Motor neuron (in vitro differentiated cells): ENCODE data around the gene CAMK1G. TPM values are rescaled to one million over a fixed set of nuclear protein-coding genes. Genes with fewer than 3 reads are reported as not detected.

Experiments
- ATAC-seq, 8 experiments: fragments of 200-7000 bp; cut with Tn5 transposase; replicated peaks in 6 of 8; 2 replicates each; pipeline ENCODE4 v1.8.0; 2021; ENCODE audit warnings: mild to moderate bottlenecking in 8 of 8, moderate library complexity in 8 of 8
- H3K27ac ChIP-seq, 2 donors: fragments of 250-450 bp; sonication (Bioruptor Pico); 2 replicates each; pipeline ENCODE4 v1.9.0; 2021; ENCODE audit warnings: antibody characterized with exemption in 2 of 2, mild to moderate bottlenecking in 2 of 2, moderate library complexity in 1 of 2
- H3K4me1 ChIP-seq, 2 donors: fragments of 250-450 bp; sonication (Bioruptor Pico); replicated peaks in 1 of 2; 2 replicates each; pipeline ENCODE4 v1.6.1; 2021; ENCODE audit warnings: antibody characterized with exemption in 2 of 2, mild to moderate bottlenecking in 2 of 2, moderate library complexity in 1 of 2
- H3K4me3 ChIP-seq, 5 donors: fragments of 250-450 bp; sonication (Bioruptor Pico); 2 replicates each; pipeline ENCODE4 v1.9.0; 2021; ENCODE audit warnings: antibody characterized with exemption in 5 of 5, mild to moderate bottlenecking in 5 of 5, moderate library complexity in 4 of 5
- WGBS, 10 experiments: fragments of 450-650 bp; shearing (Covaris generic); methylation state at CpG; one replicate each; pipeline ENCODE4 v1.0.0; 2022; 5-methylcytosine and 5-hydroxymethylcytosine counted together
- in situ Hi-C, 9 experiments: fragments of 400-800 bp; cut with MboI; loops; one replicate each; pipeline ENCODE4 v1.15.0; 2021; ENCODE audit warnings: low sequenced_read_pairs in 9 of 9, low pct_unique_long_range_greater_than_20kb in 2 of 9; ENCODE audit not compliant: unreplicated experiment in 9 of 9
- total RNA-seq, 8 experiments: library from RNA; unstranded; fragments of 300-600 nt; gene quantifications; 2 replicates each; pipeline versions ENCODE4 v1.2.3 to v1.2.4, GENCODE V29; 2022

The CAMK1G gene
- total RNA-seq, 8 experiments from 2014 or later, result 0.21 to 7.0 (median 4.3) TPM; not detected in 2

DNA sequence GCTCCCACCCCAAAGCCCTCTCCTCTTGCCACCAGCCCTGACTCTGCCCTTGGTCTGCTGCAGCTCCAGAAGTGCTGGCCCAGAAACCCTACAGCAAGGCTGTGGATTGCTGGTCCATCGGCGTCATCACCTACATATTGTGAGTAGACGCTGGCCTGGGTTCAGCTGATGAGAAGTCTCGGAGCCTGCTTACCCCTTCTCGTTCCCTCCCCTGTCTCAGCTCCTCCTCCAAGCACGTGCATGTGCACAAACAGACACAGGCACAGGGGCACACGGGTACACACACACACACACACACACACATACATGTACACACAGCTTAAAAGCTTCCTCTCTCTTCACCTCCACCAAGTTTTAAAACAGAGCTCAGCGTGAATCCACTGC, 24.3 kb downstream of the CAMK1G start:
- no peaks in the 10 kb centered on the region for H3K4me1 ChIP-seq
- in situ Hi-C loops, result no loop called here
- no peak overlapping the region for H3K27ac ChIP-seq
- WGBS, 10 experiments, result 59 to 100% (median 69%) methylated on average over 2 to 6 of the region's 8 CpGs; no CpG with 5 or more reads in 4 of the 10 experiments
- ATAC-seq, result peak in 1 of 8 experiments; percentile 29
- no peak overlapping the region for H3K4me3 ChIP-seq

DNA sequence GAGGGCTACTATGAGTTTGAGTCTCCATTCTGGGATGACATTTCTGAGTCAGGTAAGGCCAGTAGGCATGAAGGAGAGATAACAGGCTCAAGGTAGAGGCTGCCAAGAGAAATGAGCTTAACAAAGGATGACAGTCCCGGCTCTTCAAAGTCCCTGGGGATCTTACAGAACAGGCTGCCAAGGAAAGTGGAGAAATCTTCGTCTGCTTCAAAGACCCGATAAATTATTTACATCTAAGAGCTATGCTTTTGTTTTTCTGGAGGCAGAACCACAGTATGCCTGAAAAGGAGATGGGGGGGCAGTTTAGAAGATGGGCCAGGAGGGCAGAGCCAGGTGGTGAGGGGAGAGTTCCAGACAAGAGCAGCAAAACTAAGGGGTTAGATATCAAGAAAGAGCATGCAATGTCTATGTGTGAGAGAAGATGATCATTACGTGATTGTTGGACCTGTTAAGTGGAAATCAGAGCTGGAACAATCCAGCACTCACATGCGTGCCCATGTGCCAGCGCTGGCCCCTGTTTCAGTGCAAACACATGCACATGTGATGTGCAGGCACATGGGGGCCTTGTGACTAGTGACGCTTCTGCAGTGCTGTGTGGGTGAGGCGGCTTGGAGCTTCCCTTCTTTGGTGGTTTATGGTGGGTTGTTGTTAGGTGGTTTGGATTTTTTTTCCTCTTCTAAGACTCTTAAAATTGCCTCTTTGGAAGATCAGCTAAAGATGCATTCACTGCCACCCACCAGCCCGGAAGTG, 25.7 kb downstream of the CAMK1G start:
- 0 to 98% (median 74%) methylated on average over 1 to 9 of the region's 9 CpGs; no CpG with 5 or more reads in 1 of the 10 experiments for WGBS, 10 experiments
- Histone ChIP-seq H3K4me3 (no peak overlapping the region), H3K4me1 (no peaks in the 10 kb centered on the region), H3K27ac (no peak overlapping the region)
- ATAC-seq, result no peak
- in situ Hi-C loops, result no loop called here

DNA sequence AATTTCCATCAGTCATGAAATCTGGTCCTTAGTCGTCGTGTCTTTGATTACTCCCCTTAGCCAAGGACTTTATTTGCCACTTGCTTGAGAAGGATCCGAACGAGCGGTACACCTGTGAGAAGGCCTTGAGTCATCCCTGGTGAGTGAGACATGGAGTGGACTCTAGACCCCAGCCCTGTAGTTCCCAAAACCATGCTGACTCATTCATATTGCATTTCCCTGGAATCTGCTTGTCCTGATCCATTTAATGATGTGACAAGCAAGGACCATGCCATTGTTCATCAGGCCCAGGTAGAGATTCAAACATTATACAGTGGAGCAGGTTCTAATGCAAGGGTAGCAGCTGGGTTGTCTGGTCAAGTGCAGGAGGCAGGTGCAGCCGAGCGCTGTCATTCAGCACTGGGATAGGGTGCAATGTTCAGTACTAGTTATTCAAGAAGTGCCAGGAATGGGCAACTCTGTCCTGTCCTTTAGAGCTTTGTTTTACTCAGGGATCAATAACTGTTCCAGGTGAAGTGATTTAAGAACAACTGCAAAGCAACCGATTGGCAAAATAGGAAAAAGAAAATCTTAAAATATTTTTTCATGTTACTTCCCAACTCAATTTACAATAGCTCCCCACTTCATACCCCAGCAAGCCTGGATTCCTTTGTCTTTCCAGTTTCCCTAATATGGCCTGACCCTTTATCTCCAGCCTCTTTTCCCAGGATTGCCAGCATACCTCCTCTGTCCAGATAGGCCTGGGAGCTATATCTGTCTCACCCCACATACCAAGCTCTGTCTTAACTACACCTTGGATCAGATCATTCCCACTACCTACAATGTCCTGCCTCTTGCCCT, 26.5 kb downstream of the CAMK1G start:
- WGBS, 10 experiments, result 46 to 100% (median 88%) methylated on average over 1 to 8 of the region's 8 CpGs; no CpG with 5 or more reads in 1 of the 10 experiments
- in situ Hi-C loops, result no loop called here
- ATAC-seq, result no peak
- no peaks in the 10 kb centered on the region for H3K4me1 ChIP-seq
- H3K27ac ChIP-seq, result no peak overlapping the region
- H3K4me3 ChIP-seq, result no peak overlapping the region

DNA sequence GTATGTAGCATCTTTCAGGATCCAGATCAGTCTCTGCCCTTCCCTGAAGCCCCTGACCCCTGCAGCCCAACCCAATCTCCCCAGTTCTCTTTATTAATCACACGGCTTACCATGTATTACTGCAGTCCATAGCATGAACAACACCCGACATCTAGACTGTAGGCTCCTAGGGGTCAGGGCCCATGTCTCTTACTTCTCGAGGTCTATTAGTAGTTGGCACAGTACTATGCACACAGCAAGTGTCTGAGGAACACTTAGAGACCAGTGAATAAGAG, 27.1 kb downstream of the CAMK1G start:
- no peak for ATAC-seq
- 0 to 100% (median 72%) methylated on average over 1 to 3 of the region's 3 CpGs; no CpG with 5 or more reads in 5 of the 10 experiments for WGBS, 10 experiments
- in situ Hi-C loops, result no loop called here
- no peak overlapping the region for H3K27ac ChIP-seq
- no peak overlapping the region for H3K4me3 ChIP-seq
- no peaks in the 10 kb centered on the region for H3K4me1 ChIP-seq

DNA sequence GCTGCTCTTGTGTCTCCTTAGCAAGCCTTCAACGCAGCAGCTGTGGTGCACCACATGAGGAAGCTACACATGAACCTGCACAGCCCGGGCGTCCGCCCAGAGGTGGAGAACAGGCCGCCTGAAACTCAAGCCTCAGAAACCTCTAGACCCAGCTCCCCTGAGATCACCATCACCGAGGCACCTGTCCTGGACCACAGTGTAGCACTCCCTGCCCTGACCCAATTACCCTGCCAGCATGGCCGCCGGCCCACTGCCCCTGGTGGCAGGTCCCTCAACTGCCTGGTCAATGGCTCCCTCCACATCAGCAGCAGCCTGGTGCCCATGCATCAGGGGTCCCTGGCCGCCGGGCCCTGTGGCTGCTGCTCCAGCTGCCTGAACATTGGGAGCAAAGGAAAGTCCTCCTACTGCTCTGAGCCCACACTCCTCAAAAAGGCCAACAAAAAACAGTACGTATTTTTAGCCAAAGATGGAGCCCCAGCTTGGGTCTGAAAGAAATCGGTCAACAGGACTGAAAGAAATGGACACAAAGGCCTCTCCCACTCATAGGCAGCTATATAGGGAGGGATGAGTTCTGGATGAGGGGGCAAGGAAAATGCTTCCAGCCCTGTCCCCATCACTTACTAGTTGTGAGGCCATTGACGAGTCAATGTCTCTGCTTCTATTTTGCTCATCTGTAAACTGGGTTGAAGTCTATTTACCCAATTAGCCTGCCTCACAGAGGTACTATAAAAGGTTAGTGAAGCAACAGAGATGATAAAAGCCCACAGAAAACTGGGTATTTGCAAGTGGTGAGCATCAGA, 28.5 kb downstream of the CAMK1G start:
- in situ Hi-C loops, result no loop called here
- Histone ChIP-seq H3K4me3 (no peak overlapping the region), H3K27ac (no peak overlapping the region), H3K4me1 (no peaks in the 10 kb centered on the region)
- 50 to 100% (median 86%) methylated on average over 1 to 9 of the region's 13 CpGs; no CpG with 5 or more reads in 1 of the 10 experiments for whole genome bisulfite sequencing, 10 experiments
- no peak for ATAC-seq

DNA sequence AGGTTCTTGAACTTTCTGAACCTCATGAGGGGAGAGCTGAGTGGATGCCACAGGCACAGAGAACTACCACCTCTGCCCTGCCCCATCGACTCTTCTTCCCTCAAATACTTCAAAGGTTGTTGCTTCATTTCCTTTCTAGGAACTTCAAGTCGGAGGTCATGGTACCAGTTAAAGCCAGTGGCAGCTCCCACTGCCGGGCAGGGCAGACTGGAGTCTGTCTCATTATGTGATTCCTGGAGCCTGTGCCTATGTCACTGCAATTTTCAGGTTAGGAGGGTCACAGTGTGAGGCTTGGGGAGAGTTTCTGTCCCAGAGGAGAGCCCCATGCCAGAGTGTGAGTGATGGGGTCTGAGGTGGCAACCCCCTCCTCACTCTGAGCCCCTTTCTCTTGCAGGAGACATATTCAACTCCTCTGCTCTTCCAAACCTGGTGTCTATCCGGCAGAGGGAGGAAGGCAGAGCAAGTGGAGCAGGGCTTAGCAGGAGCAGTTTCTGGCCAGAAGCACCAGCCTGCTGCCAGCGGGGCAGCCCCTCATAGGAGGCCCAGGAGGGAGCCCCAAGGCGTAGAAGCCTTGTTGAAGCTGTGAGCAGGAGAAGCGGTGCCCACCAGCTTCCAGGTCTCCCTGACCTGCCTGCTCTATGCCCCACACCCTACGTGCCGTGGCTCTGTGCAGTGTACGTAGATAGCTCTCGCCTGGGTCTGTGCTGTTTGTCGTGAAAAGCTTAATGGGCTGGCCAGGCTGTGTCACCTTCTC, 29.3 kb downstream of the CAMK1G start:
- 8 to 100% (median 69%) methylated on average over 1 to 11 of the region's 12 CpGs; no CpG with 5 or more reads in 2 of the 10 experiments for WGBS, 10 experiments
- no peak overlapping the region for H3K27ac ChIP-seq
- ATAC-seq, result no peak
- in situ Hi-C loops, result no loop called here
- H3K4me1 ChIP-seq, result no peaks in the 10 kb centered on the region
- no peak overlapping the region for H3K4me3 ChIP-seq

DNA sequence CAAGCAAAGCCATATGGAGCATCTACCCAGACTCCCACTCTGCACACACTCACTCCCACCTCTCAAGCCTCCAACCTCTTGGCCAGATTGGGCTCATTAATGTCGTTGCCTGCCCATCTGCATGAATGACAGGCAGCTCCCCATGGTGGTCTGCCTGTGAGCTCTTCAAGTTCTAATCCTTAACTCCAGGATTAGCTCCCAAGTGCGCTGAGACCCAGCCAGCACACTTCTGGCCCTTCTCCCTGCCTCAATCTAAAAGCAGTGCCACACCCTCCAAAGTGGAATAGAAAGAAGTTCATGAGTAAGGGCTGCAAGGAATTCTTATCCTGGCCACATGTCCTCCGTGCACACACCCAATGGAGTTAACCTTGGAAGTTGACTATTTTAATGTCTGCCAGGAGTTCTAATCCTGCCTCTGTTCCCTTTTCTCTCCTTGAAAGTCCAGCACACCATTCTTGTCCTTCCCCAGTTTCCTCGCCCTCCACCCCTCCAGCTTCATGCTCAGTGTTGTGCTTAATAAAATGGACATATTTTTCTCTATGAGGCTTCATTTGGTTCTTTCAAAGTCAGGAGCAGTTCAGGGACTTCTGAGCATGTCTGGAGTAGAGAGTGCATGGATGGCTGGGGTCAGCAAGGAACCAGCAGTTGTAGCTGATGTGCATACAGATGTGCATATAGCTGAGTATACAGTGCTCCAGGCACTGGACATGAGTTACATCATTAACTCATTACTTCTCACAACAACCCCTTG, 30.1 kb downstream of the CAMK1G start:
- no peak overlapping the region for H3K27ac ChIP-seq
- no peak overlapping the region for H3K4me3 ChIP-seq
- WGBS, 10 experiments, result 24 to 84% (median 66%) methylated on average over 1 to 4 of the region's 4 CpGs; no CpG with 5 or more reads in 2 of the 10 experiments
- no peaks in the 10 kb centered on the region for H3K4me1 ChIP-seq
- in situ Hi-C loops, result no loop called here
- ATAC-seq, result peak in 3 of 8 experiments; percentile 41 to 98 (median 96)

DNA sequence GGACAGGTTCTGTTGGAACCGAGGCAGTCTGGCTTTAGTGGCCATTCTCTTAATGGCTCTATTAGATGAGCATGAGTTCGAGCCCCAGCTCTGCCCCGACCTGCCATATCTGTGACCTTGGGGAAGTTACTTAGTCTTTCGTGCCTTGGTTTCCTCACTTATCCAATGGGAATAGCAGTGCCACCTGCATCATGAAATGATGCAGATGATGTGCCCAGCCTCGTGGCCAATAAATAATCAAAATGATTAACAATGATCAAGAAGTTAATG, 30.6 kb downstream of the CAMK1G start:
- Histone ChIP-seq H3K27ac (no peak overlapping the region), H3K4me1 (no peaks in the 10 kb centered on the region), H3K4me3 (no peak overlapping the region)
- WGBS, 10 experiments, result 22 to 77% (median 50%) methylated on average over 1 to 5 of the region's 5 CpGs; no CpG with 5 or more reads in 2 of the 10 experiments
- in situ Hi-C loops, result no loop called here
- no peak for ATAC-seq

DNA sequence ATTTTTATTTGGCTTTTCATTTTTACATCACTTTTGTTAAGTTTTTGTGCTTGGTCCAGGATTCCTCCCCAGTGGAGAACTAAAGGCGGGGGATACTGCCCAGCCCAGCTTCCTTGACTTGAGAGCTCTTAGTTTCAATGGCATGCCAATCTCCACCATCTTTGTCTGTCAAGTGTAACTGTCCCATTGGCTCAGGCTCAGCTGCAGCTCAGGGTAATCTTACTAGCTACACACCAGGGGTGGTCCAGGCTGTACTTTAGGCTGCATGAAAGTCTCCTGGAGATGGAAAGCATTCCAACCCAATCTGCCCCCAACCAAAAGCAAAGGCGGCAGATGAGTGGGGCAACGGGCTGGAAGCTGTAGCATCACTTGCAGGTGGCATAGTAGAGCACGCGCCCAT, 31.4 kb downstream of the CAMK1G start:
- Histone ChIP-seq H3K4me1 (peaks cover under 1 to 2% of the 10 kb centered on the region in 2 donors), H3K27ac (no peak overlapping the region), H3K4me3 (no peak overlapping the region)
- 50 to 100% (median 80%) methylated on average over 1 to 5 of the region's 5 CpGs; no CpG with 5 or more reads in 4 of the 10 experiments for WGBS, 10 experiments
- ATAC-seq, result no peak
- in situ Hi-C loops, result no loop called here

DNA sequence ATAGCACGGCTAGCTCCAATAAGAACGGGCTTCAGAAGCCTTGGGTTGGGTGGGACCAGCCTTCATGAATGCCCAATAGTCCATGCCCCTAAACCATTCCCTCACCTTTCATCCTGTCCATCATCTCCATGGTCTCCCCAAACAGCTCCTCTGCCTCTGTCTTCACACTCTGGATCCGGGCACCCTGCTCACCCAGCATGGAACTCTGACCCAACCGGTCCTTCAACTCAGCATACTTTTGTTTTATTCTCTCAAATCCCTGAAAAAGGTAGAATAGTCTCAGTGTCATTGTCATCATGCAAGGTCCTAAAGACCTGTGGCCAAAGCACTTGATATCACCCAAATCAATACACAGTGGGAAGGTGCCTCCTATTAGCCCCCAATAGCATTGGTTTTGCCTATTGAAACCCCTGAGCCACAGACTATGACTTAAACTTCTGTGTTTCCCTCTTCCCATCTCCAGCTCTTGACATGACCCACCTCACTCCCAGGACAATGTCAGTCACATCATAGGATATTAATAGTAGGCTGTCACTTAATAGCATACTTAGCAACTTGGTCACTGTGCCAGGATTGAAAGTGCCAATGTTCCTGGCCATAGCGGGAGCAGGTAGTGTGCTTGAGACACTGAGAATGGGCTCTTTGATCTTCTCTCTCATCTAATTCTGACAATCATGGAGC, 33.0 kb downstream of the CAMK1G start:
- no peak overlapping the region for H3K27ac ChIP-seq
- H3K4me3 ChIP-seq, result no peak overlapping the region
- in situ Hi-C loops, result no loop called here
- 80 to 100% (median 94%) methylated on average over 1 to 5 of the region's 5 CpGs; no CpG with 5 or more reads in 2 of the 10 experiments for WGBS, 10 experiments
- ATAC-seq, result no peak
- peaks cover 6 to 16% of the 10 kb centered on the region in 2 donors for H3K4me1 ChIP-seq

DNA sequence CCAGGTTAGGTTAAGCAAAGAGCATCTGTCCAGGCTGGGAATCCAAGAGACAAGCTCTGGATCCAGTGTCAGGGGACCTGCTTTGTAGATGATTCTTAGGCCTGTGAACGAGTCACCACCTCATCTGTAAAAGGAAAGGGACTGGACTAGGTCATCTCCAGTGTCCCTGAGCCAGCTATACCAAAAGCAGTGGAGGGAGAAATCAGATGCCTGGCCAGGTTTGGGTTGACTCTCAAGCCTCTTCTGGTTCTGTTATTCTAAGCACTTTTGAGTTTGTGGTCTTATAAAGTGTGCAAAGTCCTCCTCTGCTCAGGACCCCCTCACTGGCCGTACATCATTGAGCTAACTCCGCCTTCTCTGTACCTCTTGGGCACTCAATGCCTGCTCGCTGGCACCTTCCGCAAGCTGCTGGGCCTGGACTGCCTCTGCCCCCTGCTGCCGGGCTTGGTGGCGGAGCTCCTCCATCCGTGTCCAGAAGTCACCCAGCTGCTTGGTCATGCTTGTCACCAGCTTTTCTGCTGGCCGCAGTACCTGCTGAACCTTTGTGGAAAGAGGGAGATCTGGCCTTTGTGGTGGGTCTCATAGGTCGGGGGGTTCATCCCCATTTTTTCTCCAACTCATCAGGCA, 33.6 kb downstream of the CAMK1G start:
- no peak overlapping the region for H3K4me3 ChIP-seq

More for the DNA sequence above, 33.6 kb downstream of the CAMK1G start:
- 40 to 100% (median 86%) methylated on average over 1 to 10 of the region's 10 CpGs; no CpG with 5 or more reads in 2 of the 10 experiments for WGBS, 10 experiments
- no peak overlapping the region for H3K27ac ChIP-seq
- ATAC-seq, result no peak
- in situ Hi-C loops, result no loop called here
- peaks cover 6 to 19% of the 10 kb centered on the region in 2 donors for H3K4me1 ChIP-seq
